Activated CD4-positive, alpha-beta T cell treated with anti-CD3 and anti-CD28 coated beads, Interleukin-2, Interleukin-4, amounts not matched to agents 100 ng/mL and 50 ng/mL, durations not matched to agents 16 hours and 8 hours (primary cell): ENCODE data around the gene FAM114A1.
"Not testable (repeated sequence)": the region's sequence is repeated elsewhere in the genome, so short reads cannot be mapped to it uniquely, and the experiment has no call there.

ENCODE experiments used
- DNase-seq: peaks from one replicate; pipeline ENCODE4 v3.0.0-alpha.2; 2020; ENCODE audit warnings: low spot score

Gene FAM114A1

DNA sequence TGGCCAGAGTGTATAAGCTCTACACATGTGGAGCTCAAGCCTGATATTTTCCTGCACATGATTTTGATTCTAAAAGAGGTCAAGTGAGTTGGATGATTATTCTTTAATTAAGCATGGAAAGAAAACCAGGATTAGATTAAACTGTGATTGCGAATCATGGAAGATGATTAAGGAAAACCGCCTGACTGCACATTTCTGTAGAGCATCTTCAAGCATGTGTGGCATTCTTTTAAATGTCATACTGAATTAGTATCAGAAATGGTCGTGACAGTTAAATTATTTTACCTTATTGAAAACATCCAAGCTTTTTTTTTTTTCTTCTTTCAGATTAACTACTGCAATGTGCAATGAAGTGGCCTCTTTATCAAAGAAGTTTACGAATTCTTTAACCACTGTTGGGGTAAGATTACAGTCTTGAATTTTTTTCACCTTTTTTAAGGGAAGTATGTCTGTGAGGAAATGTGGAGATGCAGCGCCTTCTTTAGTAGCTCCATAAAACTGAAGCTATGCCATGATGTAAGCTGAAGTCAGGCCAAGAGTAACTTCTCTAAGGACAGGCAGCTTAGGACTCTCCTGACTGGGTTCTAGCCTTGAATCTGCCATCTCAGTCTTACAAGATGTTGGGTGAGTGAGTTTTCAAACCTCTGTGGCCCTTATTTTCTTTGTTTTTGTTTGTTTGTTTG, 67.9 kb downstream of the FAM114A1 start:
- DNase-seq, result no peak

DNA sequence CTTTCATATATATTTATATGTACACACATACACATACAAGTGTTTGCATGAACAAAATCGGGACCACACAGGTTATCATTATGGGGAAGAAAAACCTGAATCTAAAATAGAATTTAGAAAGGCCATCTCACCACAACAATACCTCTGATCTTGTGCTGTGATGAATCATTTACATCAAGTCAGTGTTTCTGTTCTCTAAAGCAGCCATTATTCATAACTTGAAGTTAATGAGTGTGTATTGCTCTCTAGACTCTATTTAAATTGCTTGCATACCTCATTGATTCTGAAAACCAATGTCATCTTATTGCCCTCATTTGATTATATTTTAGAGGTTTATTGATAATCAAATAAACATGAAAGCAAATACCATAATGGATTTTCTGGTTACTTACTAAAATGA, 71.6 kb downstream of the FAM114A1 start:
- DNase-seq, result no peak

DNA sequence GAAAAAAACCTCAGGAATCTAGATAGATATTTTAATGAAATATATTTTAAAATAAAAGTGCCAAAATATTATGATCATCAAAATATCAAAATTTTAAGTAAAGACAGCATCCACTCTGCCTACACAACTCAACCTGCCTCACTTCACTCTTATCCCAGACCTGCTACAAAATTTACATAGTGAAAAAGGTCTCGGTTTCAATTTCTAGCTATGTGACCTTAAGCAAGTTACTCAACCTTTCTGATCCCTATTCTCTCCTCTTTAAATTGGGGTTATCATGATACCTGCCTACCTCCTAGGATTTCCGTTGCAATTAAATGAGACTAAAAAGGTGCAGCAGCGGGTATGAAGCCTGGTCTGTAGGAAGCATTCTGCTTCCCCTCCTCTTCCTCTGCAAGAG, 72.9 kb downstream of the FAM114A1 start:
- no peak for DNase-seq

DNA sequence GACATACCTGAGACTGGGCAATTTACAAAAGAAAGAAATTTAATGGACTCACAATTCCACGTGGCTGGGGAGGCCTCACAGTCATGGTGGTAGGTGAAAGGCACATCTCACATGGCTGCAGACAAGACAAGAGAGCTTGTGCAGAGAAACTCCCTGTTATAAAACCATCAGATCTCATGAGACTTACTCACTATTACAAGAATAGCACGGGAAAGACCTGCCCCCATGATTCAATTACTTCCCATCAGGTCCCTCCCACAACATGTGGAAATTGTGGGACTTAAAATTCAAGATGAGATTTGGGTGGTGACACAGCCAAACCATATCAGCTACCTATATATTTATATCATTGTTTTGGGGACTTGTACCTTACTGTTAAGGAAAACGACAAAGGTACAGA, 74.3 kb downstream of the FAM114A1 start:
- not testable (repeated sequence) for DNase-seq

DNA sequence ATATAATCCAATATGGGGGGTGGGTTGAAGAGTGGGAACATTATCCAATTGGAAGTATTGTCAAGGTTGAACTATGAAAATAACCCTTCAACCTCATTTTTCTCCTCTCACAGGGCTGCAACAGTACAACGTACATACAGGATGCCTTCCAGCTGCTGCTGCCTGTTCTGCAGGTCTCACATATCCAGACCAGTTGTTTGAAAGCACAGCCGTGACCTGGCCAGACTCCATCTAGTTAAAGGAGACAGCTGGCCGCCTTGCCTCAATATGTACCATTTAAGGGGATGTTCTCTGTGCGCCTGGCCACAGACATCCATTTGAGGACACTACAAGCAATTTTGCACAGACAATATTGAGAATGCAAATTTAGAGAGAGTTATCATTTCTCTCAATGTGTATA, 75.7 kb downstream of the FAM114A1 start:
- DNase-seq, result no peak

DNA sequence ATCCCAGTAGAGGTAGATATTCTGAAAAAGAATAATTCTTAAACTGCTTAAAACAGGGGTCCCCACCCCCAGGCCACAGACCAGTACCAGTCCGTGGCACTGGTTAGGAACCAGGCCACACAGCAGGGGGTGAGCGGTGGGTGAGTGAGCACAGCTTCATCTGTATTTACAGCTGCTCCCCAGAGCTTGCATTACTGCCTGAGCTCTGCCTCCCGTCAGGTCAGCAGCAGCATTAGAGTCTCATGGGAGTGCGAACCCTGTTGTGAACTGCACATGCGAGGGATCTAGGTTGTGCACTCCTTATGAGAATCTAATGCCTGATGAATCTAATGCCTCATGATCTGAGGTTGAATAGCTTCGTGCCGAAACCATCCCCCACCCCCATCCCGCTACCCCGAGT, 76.8 kb downstream of the FAM114A1 start:
- no peak for DNase-seq

DNA sequence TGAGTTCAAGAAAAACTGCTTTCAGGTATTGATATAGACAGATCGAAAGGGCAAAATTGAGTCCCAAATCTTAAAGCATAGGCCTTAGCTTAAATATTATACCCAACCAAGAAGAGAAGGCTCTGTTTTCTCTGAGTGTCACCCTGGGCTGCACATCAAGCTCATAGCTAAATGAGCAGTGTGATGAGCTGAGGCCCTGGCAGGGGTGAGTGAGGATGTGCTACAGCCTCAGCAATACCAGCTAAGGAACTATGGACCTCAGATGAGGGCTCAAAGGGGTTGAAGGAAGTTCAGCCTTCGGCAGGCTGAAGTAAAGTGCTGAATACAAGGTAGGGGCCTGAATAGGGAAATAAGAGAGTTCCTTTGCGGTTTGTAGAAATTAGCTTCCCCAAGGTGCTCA, 79.3 kb downstream of the FAM114A1 start:
- no peak for DNase-seq

DNA sequence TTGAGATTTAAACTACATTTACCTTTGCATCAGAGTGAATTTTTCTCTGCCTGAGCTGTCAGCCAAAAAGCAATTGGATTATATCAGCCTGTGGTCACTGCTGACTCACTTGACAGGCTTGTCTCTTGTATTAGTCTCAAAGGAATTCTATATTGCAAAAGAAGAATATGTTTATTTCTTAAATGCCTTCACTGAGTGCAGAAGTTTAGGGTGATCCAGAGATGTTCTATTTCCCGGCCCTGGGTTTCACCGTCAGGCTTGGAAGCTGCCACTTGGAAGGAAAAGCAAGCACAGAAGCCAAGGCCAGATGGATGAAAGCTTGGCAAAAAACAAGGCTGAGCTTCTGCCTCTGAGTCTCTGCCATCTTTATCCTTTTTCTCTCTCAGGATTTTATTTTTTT, 80.9 kb downstream of the FAM114A1 start:
- DNase-seq, result no peak

DNA sequence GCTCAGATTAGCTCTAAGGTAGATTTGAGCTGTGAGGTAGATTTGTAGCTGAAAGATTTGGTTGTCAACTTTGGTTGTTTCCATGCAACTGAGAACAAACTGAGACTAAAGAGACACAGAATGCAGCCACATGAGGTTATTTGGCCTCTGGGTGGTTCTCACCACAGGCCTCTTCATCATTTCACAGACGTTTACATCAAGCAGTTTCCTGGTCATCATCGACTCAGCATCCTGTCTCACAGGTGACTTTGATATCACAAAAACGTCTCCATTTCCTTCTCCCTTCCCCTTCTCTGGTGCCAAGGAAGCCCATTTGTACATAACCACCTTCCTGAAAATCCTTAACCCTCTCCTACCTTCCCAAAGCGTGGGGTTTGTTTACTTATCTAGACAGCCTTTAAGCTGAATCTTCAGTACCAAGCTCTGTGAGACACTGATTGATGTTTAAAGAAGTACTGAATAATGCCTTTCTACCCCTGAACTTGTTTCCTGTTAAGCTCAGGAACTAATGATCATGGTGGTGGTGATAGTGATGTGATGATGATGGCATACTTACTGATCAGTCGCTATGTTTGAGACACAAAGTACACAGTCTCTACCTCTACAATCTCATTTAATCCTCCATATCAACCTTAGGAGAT, 81.9 kb downstream of the FAM114A1 start:
- peak; percentile 24 for DNase-seq

DNA sequence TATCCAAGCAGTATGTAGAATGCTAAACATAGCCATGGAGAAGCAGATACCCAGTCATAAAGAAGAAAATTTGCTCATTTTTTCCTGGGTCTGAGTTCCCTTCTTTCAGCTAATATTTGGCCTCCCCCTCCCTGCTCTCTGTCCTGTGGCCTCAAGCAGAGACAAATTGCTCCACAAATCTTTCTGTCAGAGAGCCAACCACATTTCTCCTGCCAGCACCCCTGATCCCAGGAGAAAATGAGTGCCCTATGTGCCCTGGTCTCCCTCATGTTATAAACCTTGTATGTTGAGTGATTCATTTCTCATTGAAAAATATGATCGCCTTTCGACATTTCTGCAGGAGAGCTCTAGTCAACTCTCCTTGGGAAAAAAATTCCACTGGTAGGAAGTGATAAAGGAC, 82.6 kb downstream of the FAM114A1 start:
- no peak for DNase-seq

DNA sequence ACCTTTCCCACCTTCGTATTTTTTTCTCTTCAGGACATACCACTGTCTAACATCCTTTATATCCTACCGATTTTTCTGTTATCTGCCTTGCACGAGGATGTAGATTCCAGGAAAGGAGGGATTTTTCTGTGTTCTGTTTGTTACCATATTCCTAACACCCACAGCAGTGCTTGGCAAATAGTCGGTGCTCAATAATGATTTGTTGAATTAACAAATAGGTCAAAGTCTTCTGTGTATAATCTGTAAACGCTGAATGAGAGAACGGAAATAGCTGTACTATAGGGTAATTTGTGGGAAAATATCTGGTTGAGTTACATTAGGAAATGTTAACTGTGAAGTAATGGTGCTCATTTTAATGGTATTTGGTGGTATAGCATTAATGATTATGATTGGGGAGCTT, 83.1 kb downstream of the FAM114A1 start:
- no peak for DNase-seq

DNA sequence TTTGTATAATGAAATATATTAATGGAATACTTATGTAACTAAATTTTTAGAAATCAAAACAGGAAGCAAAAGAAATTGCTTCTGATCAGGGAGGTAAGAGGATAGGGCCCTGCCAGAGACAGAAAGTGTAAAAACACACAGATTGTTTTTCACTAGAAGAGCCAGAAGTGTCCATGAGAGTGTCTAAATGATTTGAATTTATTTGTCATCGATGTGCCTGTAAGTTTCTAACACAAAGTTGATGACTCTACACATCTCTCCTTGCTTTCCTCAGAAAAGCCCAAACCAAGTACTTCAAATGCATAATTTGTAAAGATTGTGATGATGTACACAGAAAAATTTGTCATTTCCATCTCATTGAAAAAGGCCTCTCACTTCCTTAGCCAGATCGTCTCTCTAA, 84.0 kb downstream of the FAM114A1 start:
- DNase-seq, result no peak

DNA sequence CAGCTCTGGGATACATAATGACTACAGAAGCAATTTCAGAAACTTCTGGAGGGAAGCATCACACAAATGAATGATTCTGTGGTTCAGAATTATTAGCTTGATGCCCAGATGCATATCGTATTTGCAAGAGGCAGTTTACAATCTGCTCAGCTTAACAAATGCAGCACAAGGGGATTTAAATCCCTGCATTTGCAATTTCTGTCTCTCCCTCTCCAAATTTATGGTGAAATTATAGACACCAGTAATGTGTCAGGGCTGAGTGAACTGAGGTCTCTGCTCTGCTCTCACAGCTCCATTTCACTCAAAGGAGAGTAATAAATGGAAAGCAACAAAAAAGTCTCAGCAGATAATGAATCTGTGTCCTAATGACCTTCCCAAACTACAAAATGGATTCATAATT, 84.4 kb downstream of the FAM114A1 start:
- no peak for DNase-seq

DNA sequence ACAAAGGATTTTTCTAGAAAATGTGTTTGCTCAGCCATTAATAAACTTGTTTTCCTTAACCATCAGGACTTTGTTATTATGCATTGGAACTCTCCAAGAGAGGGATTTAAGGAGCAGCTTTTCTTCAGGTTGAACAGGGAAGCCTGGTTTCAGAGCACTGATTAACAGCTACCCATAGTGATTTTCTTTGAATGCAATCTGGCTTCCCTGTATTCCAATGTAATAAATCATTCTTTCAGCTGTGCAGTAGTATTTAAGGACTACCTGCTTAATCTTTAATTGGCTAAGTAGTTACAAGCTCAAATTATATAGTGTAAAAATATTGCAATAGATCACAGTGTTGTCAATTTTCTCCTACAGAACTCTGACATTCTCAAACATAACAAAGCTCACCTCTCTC, 87.1 kb downstream of the FAM114A1 start:
- DNase-seq, result no peak

DNA sequence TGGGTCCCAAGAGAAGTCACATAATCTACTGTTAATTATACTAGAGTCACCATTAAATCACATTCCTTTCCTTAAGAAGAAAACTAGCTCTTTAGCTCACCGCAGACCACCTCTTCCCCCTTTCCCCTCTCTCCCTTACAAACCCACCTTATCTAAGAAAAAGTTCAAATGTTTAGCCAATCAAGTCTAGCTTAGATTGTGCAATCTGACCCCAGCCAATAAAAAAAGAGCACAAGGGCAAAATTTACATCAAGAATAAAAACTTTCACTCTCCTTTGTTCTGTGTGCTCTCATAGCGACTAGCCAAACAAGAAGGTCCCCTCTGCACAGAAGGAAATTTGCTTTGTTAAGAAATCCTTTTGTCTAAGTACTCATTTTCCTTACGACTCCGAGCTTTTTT, 88.4 kb downstream of the FAM114A1 start:
- DNase-seq, result no peak

DNA sequence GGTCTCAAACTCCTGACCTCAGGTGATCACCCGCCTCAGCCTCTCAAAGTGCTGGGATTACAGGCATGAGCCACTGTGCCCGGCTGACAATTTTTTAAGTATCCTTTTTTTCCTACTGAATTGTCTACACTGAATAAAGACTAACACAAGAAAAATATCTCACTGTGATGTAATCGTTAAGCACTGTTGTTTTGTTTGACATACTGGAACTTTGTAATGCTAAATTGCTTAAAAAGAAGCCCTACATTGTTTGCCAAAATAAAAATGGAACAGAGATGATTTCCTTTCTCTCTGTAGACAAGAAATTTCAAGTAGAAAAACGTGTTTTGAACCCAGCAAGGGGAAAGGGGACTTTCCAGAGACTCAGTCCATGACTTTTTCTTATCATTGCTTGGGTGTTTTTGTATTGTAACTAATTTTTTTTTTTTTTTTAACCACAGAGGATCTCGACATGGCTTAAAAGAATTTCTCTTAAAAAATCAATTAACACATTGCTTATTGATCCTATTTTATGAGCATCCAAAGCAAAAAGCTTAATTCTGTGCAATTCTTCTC, 89.7 kb downstream of the FAM114A1 start:
- peak; percentile 33 for DNase-seq

DNA sequence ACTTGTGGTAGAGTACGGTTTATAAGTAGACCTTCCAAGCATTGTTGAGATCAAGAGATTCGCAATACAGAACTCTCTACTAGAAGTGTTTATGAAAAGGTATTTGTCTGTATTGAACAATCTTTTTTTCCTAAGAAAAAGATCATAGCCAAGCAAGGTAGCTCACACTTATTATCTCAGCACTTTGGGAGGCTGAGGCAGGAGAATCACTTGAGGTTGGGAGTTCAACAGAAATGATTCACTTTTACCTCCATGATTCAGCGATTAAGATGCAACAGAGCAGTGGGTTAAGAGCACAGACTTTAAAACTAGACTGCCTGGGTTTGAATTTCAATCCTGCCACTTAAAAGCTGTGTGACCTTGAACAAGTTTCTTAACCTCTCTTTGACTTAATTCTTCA, 90.3 kb downstream of the FAM114A1 start:
- peak; percentile 43 for DNase-seq

DNA sequence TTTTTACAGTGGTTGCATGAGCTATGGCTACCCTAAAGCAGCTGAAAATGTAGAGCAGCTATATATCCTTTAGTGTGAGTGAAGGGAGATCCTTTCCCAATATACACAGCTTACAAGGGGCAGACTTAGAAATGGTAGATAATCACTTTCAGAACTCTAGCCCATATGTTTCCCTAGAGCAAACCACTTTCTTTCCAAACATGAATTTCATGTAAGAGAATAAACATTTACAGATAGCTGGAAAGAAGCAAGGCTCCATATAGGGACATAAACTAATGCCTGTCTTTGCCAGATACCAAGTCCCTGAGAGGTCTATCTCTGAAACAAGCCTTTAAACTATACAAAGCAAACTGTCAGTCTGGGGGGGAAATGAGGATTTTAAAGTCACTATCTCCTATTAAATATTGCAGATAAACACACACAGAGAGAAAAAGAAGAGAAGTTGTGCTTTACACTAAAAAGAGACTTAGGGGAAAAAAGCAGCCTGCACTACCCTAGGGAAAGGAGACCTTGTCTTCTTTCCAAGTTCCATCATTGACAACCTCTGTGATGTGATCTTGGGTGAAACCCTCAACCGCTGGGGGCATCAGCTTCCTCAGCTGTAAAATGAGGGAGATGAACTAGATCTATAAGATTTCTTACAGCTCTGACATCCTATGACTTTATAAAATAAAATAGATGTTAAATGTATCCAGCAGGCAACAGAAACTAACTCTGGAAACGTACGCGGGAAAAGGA, 91.0 kb downstream of the FAM114A1 start:
- DNase-seq, result peak; percentile 15

DNA sequence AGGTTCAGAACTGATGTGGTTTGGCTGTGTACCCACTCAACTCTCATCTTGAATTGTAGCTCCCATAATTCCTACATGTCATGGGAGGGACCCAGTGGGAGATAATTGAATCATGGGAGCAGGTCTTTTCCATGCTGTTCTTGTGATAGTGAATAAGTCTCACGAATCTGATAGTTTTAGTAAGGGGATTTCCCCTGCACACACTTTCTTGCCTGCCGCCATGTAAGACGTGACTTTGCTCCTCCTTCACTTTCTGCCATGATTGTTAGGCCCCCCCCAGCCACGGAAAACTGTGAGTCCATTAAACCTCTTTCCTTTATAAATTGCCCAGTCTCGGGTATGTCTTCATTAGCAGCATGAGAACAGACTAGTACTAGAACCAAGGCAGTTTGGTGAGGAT, 91.6 kb downstream of the FAM114A1 start:
- not testable (repeated sequence) for DNase-seq

DNA sequence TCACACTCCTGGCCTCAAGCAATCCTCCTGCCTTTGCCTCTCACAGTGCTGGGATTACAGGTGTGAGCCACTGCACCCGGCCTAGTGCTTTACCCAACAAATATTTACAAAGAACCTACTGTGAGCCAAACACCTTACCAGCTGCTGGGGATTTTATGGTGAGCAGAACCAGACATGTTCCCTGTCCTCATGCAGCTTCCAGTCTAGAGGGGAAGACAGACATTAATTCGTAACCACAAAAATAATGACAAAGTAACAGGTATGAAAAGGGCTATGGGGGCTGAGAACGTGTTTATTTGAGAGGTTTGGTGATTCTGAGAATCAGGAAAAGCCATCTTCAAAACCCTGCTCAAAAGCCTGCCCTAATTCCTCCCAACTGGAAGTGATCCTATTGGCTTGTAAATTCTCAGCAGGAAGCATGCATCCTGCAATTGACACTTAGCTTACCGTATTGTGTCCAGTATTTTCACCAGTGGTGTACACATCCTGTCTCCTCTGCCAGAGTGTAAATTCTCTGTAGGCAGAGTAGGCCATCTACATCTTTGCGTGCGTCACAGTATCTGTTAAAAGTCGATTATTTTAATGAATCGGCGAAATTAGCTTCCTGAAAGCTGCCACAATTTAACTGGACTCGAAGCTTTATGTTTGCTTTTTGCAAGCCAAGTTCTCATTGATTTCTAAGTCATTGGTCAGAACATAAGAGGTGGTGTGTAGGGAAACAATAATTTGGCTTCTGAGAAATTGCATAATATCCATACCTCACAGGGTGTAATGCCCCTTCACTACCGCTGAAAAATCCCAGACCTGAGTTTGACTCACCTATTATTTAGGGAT, 97.6 kb downstream of the FAM114A1 start:
- no peak for DNase-seq

DNA sequence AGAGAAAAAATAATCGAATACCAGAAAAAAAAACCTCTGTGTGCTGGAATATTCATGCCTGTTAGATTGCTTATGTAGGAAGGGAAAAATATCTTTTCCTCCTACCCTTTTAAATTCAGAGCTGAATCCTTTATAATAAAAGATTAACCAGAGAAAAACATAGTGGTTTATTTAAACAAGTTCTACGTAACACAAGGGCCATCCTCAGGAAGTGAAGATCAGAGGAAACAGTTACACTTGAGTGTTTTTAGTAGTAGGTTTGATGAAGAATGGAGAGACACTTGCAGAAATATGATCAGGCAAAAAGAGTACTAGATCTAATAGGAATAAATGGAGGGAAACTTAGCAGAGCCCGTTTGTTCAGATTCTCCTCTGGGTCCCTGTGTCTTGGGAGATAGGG, 98.3 kb downstream of the FAM114A1 start:
- no peak for DNase-seq
